ENCODE measurements around the gene MAK.
"Not testable (repeated sequence)": the region's sequence is repeated elsewhere in the genome, so short reads cannot be mapped to it uniquely, and the experiment has no call there.

MAK gene

GRCh38 chr6:10853849-10854300 lies 15.5 kb upstream of the MAK start:
- DNase-seq: not testable (repeated sequence)

- no peak for DNase-seq
Measured at GRCh38 chr6:10852361-10852960, 14.1 kb upstream of the MAK start.

GRCh38 chr6:10850728-10851127 lies 12.4 kb upstream of the MAK start:
- no peak for DNase-seq

GRCh38 chr6:10849901-10850300 lies 11.6 kb upstream of the MAK start:
- no peak for DNase-seq

GRCh38 chr6:10847684-10848083 lies 9.3 kb upstream of the MAK start:
- no peak for DNase-seq

- DNase-seq: no peak
Measured at GRCh38 chr6:10843554-10843953, 5.2 kb upstream of the MAK start.

- DNase-seq: no peak
Measured at GRCh38 chr6:10838794-10839333, 525 bp upstream of the MAK start.

- no peak for DNase-seq
Measured at GRCh38 chr6:10837622-10837994, 731 bp downstream of the MAK start.

- peak; percentile 1 for DNase-seq
Measured at GRCh38 chr6:10837009-10837621, 1.2 kb downstream of the MAK start.

GRCh38 chr6:10834823-10835222 lies 3.5 kb downstream of the MAK start:
- DNase-seq: no peak

GRCh38 chr6:10831609-10832008 lies 6.7 kb downstream of the MAK start:
- no peak for DNase-seq

- DNase-seq: no peak
Measured at GRCh38 chr6:10824819-10825218, 13.5 kb downstream of the MAK start.

GRCh38 chr6:10824297-10824696 lies 14.0 kb downstream of the MAK start:
- DNase-seq: no peak

- not testable (repeated sequence) for DNase-seq
Measured at GRCh38 chr6:10814176-10814575, 24.2 kb downstream of the MAK start.

GRCh38 chr6:10809098-10809497 lies 29.2 kb downstream of the MAK start:
- DNase-seq: no peak

- no peak for DNase-seq
Measured at GRCh38 chr6:10808376-10808775, 30.0 kb downstream of the MAK start.

GRCh38 chr6:10801224-10801848 lies 37.0 kb downstream of the MAK start:
- DNase-seq: peak; percentile 14

- no peak for DNase-seq
Measured at GRCh38 chr6:10800810-10801209, 37.5 kb downstream of the MAK start.

GRCh38 chr6:10794239-10794638 lies 44.1 kb downstream of the MAK start:
- DNase-seq: no peak

GRCh38 chr6:10793695-10794094 lies 44.6 kb downstream of the MAK start:
- DNase-seq: no peak

- no peak for DNase-seq
Measured at GRCh38 chr6:10793035-10793434, 45.3 kb downstream of the MAK start.

- DNase-seq: no peak
Measured at GRCh38 chr6:10792101-10792500, 46.2 kb downstream of the MAK start.

- DNase-seq: no peak
Measured at GRCh38 chr6:10791673-10792072, 46.7 kb downstream of the MAK start.

GRCh38 chr6:10779076-10779475 lies 59.3 kb downstream of the MAK start:
- DNase-seq: no peak
